Fibroblast of villous mesenchyme (primary cell): ENCODE data around the gene PIP5K1B. TPM values are rescaled to one million over a fixed set of nuclear protein-coding genes. Genes with fewer than 3 reads are reported as not detected.

Experiments
- DNase-seq: peaks from one replicate; pipeline ENCODE4 v3.0.0-alpha.2; 2010; ENCODE audit warnings: low read depth
- H3K4me3 ChIP-seq: 2 replicates; pipeline ENCODE4 v1.5.1; 2011; ENCODE audit warnings: low read depth, mild to moderate bottlenecking, low read length
- total RNA-seq: library from RNA; depleted of rRNA; stranded (reverse); fragments of >200 nt; gene quantifications from 2 replicates; pipeline ENCODE4 v1.2.3, GENCODE V29; 2012
- TF ChIP-seq, protein P1 (sequence below): IDR thresholded peaks from 2 replicates; pipeline ENCODE4 v1.5.1; 2012; ENCODE audit warnings: low read depth, mild to moderate bottlenecking, low read length; ENCODE audit not compliant: insufficient read depth

Gene PIP5K1B
- total RNA-seq, 1 donor = under 0.01 TPM

DNA sequence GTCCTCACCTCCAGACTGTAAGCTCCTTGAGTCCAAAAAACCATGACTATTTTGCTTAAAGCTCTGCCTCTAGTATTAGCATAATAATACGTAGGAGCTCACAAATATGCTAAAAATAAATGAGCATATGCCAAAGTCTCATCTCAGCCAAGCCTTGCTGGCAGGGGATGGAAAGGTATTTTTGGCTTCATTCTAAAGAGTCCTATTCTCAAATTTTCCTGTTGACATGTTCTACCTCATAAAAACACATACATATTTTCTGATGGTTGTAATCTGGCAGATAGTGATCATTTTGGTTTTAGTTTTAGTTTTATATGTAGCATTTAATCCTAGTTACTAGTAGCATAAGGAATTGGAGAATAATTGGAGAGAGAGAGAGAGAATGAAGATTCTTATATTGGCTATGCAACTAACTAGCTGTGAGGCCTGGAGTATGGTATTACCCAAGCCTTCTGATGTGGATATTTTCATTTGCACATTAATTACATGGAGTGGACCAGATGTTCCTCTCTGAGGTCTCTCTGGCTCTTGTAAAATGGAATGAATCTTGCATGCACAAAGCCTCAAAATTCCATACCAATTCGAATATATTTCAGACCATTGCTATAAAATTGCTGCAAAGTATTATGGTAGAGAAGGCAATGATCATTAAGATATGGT, 55.8 kb downstream of the PIP5K1B start:
- TF ChIP-seq, protein P1, sequence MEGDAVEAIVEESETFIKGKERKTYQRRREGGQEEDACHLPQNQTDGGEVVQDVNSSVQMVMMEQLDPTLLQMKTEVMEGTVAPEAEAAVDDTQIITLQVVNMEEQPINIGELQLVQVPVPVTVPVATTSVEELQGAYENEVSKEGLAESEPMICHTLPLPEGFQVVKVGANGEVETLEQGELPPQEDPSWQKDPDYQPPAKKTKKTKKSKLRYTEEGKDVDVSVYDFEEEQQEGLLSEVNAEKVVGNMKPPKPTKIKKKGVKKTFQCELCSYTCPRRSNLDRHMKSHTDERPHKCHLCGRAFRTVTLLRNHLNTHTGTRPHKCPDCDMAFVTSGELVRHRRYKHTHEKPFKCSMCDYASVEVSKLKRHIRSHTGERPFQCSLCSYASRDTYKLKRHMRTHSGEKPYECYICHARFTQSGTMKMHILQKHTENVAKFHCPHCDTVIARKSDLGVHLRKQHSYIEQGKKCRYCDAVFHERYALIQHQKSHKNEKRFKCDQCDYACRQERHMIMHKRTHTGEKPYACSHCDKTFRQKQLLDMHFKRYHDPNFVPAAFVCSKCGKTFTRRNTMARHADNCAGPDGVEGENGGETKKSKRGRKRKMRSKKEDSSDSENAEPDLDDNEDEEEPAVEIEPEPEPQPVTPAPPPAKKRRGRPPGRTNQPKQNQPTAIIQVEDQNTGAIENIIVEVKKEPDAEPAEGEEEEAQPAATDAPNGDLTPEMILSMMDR = no peak
- DNase-seq = no peak
- H3K4me3 ChIP-seq = no peak overlapping the region

DNA sequence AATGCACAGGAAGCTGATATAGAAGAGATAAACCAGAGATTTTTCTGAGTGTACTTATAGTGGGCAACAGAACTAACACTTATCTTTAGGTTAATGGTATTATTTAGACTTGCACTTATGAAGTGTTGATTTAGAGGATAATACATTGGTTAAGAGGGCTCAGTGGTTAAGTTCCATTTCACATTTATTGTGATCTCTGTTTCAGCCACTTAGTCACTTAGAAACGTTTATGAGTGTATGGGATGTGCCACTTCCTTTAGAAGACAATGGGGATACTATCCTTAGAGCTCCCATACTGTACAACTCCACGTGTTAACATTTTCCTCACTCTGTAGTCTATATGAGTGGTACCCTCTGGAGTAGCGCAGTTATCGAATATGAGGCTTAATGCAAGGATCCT, 57.5 kb downstream of the PIP5K1B start:
- TF ChIP-seq, protein P1 = no peak
- DNase-seq = no peak
- H3K4me3 ChIP-seq = no peak overlapping the region

DNA sequence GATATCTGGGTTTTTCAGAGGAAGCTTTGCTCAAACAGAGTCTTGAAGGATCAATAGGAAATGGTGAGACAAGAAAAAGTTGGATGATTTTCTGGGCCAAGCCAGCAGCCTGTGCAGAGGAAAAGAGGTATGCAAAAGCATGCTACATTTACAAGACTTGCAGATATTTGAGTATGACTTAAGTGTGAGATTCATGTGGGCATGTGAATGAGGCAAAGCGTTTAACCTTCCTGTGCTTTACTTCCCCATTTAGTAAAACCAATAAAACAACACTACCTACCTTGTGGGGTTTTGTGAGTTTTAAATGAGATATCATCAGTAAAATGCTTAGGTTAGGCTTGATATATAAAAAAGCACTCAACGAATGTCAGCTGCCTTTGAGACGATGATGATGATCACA, 58.1 kb downstream of the PIP5K1B start:
- TF ChIP-seq, protein P1 = no peak
- H3K4me3 ChIP-seq = no peak overlapping the region
- DNase-seq = no peak

DNA sequence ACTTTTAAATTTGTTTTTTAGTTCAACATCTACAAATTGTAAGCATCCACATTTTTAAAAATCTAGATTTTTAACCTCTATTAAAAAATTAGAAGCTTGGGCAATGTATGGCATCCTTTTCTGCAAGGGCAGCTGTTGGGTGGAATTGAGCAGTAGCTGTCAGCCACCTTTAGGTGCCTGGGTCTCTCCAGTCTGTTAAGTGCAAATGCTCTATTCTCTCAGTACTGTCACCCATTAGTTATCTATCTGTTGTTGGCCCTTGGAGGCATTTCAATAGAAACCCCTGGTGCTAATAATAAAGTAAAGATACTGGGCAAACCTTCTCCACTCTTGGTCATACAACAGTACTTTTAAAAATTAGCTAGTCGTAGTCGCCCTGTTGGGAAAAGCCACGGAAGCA, 63.6 kb downstream of the PIP5K1B start:
- no peak for DNase-seq
- TF ChIP-seq, protein P1 = no peak
- no peak overlapping the region for H3K4me3 ChIP-seq

DNA sequence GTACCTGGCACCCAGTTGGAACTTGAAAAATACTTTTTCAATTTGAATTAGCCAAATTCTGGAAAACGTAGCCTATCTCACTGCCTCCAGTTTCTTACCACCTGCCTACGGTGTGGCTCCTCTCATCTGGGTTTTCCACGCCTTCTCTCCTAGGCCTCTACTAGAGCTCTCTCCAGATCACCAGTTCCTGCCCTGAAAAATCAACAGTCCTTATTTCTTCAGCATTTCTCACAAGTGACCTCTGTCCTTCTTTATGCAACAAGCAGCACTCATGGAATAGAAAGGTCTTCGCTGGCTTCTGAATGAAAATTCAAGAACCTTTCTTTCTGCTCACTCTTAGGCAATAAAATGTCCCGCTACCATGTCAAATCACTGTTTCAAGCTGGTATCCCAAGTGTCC, 64.8 kb downstream of the PIP5K1B start:
- no peak for DNase-seq
- TF ChIP-seq, protein P1 = no peak
- H3K4me3 ChIP-seq = no peak overlapping the region

DNA sequence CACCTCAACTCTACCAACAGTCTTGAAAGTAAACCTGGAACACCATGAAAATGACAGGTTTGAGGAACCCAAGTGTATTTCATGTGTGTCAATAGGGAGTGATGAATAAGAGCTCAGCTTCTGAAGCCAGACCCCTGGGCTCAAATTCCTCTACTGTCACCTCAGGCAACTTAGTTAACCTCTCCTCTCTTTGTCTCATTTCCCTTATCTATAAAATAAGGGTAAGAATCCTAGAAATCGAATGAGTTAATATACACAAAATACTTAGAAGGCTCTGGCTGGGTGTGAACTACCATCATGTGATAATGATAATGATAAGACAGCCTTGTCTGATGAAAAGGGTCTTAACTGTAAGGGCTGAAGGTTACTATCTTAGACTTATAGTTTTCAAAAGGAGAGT, 66.3 kb downstream of the PIP5K1B start:
- DNase-seq = no peak
- TF ChIP-seq, protein P1 = no peak
- no peak overlapping the region for H3K4me3 ChIP-seq
